Skeletal muscle satellite cell (primary cell): ENCODE results near the gene STXBP5.

Experiments used
- H3K27me3 ChIP-seq: 2 replicates; pipeline ENCODE4 v1.7.0; 2013; ENCODE audit warnings: low read length; ENCODE audit not compliant: control insufficient read depth, insufficient read depth
- H3K36me3 ChIP-seq: 2 replicates; pipeline ENCODE4 v1.7.0; 2013; ENCODE audit warnings: mild to moderate bottlenecking, control low read depth, low read length; ENCODE audit not compliant: insufficient read depth
- H3K4me1 ChIP-seq: 2 replicates; pipeline ENCODE4 v1.7.0; 2013; ENCODE audit warnings: low read length; ENCODE audit not compliant: control insufficient read depth, insufficient read depth
- H3K4me2 ChIP-seq: 2 replicates; pipeline ENCODE4 v1.7.0; 2013; ENCODE audit warnings: mild to moderate bottlenecking, low read length
- H3K4me3 ChIP-seq: 2 replicates; pipeline ENCODE4 v1.7.0; 2013; ENCODE audit warnings: low read length
- H3K9ac ChIP-seq: 2 replicates; pipeline ENCODE4 v1.7.0; 2013; ENCODE audit warnings: mild to moderate bottlenecking, low read depth, low read length, moderate library complexity
- H3K9me3 ChIP-seq: replicated peaks from 2 replicates; pipeline ENCODE4 v1.7.0; 2013; ENCODE audit warnings: mild to moderate bottlenecking, control low read depth, low read length

The STXBP5 gene

GRCh38 chr6:147282566-147282959 is 78.3 kb downstream of the STXBP5 start:
- Histone ChIP-seq H3K4me2 (no peak overlapping the region), H3K36me3 (peaks cover 78% of the 10 kb centered on the region), H3K9ac (no peak overlapping the region), H3K4me1 (peaks cover 35% of the 10 kb centered on the region), H3K9me3 (no peaks in the 10 kb centered on the region), H3K27me3 (no peaks in the 10 kb centered on the region), H3K4me3 (no peak overlapping the region)

DNA sequence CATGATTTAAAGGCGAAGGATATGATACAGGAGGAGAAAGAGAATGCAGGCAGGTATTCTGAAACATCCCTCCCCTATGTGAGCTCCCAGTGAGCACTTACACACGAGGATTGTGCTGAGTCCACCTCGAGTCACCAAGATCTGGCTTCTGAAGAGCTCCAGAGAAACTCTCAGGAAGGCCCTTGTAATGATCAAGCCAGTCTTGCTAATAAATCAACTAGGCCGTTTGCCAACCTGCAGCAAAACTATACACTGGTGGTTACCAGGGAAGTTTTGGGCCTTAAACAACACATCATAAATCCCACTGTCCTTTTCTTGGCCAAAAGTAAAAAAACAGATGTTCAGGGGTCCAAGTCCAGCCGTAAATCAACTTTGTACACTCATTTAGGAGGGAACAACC is 79.2 kb downstream of the STXBP5 start:
- Histone ChIP-seq H3K4me2 (no peak overlapping the region), H3K9me3 (no peaks in the 10 kb centered on the region), H3K4me3 (no peak overlapping the region), H3K9ac (no peak overlapping the region), H3K4me1 (peaks cover 43% of the 10 kb centered on the region), H3K36me3 (peaks cover 75% of the 10 kb centered on the region), H3K27me3 (no peaks in the 10 kb centered on the region)

GRCh38 chr6:147285087-147285855 is 81.1 kb downstream of the STXBP5 start:
- Histone ChIP-seq H3K4me2 (no peak overlapping the region), H3K9ac (no peak overlapping the region), H3K27me3 (no peaks in the 10 kb centered on the region), H3K4me3 (no peak overlapping the region), H3K36me3 (peaks cover 76% of the 10 kb centered on the region), H3K4me1 (peaks cover 28% of the 10 kb centered on the region), H3K9me3 (no peaks in the 10 kb centered on the region)

GRCh38 chr6:147287869-147288271 is 83.7 kb downstream of the STXBP5 start:
- H3K4me3 ChIP-seq: no peak overlapping the region
- no peak overlapping the region for H3K4me2 ChIP-seq
- no peak overlapping the region for H3K9ac ChIP-seq
- H3K4me1 ChIP-seq: peaks cover 21% of the 10 kb centered on the region
- H3K36me3 ChIP-seq: peaks cover 65% of the 10 kb centered on the region
- H3K9me3 ChIP-seq: no peaks in the 10 kb centered on the region
- H3K27me3 ChIP-seq: no peaks in the 10 kb centered on the region

DNA sequence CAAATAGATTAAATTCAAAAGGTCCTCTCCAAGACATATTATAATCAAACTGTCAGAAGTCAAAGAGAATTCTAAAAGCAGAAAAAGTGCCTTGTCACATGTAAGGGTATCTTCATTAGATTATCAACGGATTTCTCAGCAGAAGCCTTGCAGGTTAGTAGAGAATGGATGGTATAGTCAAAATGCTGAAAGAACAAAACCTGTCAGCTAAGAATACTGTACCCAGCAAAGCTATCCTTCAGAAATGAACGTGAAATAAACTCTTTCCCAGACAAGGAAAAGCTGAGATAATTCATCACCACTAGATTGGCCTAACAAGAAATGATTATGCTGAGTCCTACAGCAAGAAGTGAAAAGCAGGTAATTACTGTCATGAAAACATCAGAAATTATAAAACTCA is 92.9 kb downstream of the STXBP5 start:
- no peaks in the 10 kb centered on the region for H3K4me1 ChIP-seq
- H3K36me3 ChIP-seq: peaks cover 76% of the 10 kb centered on the region
- H3K4me2 ChIP-seq: no peak overlapping the region
- no peak overlapping the region for H3K9ac ChIP-seq
- H3K9me3 ChIP-seq: peaks cover 9% of the 10 kb centered on the region
- H3K27me3 ChIP-seq: no peaks in the 10 kb centered on the region
- H3K4me3 ChIP-seq: no peak overlapping the region

GRCh38 chr6:147297663-147298316 is 93.6 kb downstream of the STXBP5 start:
- Histone ChIP-seq H3K4me3 (no peak overlapping the region), H3K27me3 (no peaks in the 10 kb centered on the region), H3K9ac (no peak overlapping the region), H3K36me3 (peaks cover 73% of the 10 kb centered on the region), H3K4me1 (no peaks in the 10 kb centered on the region), H3K9me3 (peaks cover 9% of the 10 kb centered on the region), H3K4me2 (no peak overlapping the region)

DNA sequence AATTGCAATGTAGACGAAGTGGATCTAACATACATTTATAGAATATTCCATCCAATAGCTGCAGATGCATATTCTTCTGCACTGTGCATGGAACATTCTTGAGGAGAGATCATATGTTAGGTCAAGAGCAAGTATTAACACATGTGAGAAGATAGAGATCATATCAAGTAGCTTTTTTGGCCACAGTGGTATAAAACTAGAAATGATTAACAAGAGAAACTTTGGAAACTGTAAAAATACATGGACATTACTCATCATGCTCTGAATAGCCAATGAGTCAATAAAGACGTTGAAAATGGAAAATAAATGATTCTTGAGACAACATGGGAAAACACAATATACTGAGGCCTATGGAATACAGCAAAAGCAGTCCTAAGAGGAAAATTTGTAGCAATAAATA is 94.2 kb downstream of the STXBP5 start:
- peaks cover 9% of the 10 kb centered on the region for H3K9me3 ChIP-seq
- H3K4me3 ChIP-seq: no peak overlapping the region
- H3K4me2 ChIP-seq: no peak overlapping the region
- H3K36me3 ChIP-seq: peaks cover 73% of the 10 kb centered on the region
- no peaks in the 10 kb centered on the region for H3K27me3 ChIP-seq
- H3K9ac ChIP-seq: no peak overlapping the region
- no peaks in the 10 kb centered on the region for H3K4me1 ChIP-seq

- Histone ChIP-seq H3K9me3 (peaks cover 9% of the 10 kb centered on the region), H3K4me1 (no peaks in the 10 kb centered on the region)
Measured at GRCh38 chr6:147299035-147299434, 94.8 kb downstream of the STXBP5 start.

GRCh38 chr6:147301070-147301469 is 96.9 kb downstream of the STXBP5 start:
- H3K4me1 ChIP-seq: no peaks in the 10 kb centered on the region
- H3K4me2 ChIP-seq: no peak overlapping the region
- H3K36me3 ChIP-seq: peaks cover 77% of the 10 kb centered on the region
- H3K9me3 ChIP-seq: peaks cover 7% of the 10 kb centered on the region
- H3K9ac ChIP-seq: no peak overlapping the region
- H3K27me3 ChIP-seq: no peaks in the 10 kb centered on the region
- no peak overlapping the region for H3K4me3 ChIP-seq

More at GRCh38 chr6:147299035-147299434, 94.8 kb downstream of the STXBP5 start:
- Histone ChIP-seq H3K36me3 (peaks cover 76% of the 10 kb centered on the region), H3K27me3 (no peaks in the 10 kb centered on the region), H3K4me2 (no peak overlapping the region), H3K4me3 (no peak overlapping the region), H3K9ac (no peak overlapping the region)

DNA sequence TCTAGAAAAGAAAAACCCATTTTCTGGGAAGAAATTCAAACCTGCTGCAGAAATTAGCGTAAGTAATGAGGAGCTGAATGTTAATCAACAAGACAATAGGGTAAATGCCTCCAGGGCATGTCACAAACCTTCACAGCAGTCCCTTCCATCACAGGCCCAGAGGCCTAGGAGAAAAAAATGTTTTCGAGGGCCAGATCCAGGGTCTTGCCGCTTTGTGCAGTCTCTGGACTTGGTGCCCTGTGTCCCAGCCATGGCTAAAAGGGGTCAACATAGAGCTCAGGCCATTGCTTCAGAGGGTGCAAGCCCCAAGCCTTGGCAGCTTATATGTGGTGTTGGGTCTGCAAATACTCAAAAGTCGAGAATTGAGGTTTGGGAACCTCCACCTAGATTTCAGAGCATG is 99.8 kb downstream of the STXBP5 start:
- no peak overlapping the region for H3K9ac ChIP-seq
- H3K27me3 ChIP-seq: no peaks in the 10 kb centered on the region
- H3K4me1 ChIP-seq: no peaks in the 10 kb centered on the region
- peaks cover 72% of the 10 kb centered on the region for H3K36me3 ChIP-seq
- no peak overlapping the region for H3K4me3 ChIP-seq
- H3K9me3 ChIP-seq: peaks cover 3% of the 10 kb centered on the region
- H3K4me2 ChIP-seq: no peak overlapping the region

DNA sequence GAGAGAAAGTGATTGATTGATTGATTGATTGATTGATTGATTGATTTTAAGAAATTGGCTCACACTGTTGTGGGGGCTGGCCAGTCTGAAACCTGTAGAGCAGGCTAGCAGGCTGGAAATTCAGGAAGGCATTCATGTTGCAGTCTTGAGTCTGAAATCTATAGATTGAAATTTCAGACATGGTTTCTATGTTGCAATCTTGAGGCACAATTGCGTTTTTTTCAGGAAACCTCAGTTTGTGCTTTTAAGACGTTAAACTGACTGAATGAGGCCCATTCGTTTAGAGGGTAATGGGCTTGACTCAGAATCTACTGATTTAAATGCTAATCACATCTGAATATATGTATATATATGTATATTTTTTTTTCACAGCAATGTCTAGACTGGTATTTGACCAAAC is 106.3 kb downstream of the STXBP5 start:
- no peaks in the 10 kb centered on the region for H3K9me3 ChIP-seq
- peaks cover 20% of the 10 kb centered on the region for H3K4me1 ChIP-seq
- no peak overlapping the region for H3K9ac ChIP-seq
- H3K36me3 ChIP-seq: peaks cover 64% of the 10 kb centered on the region
- H3K4me2 ChIP-seq: no peak overlapping the region
- no peak overlapping the region for H3K4me3 ChIP-seq
- H3K27me3 ChIP-seq: no peaks in the 10 kb centered on the region

DNA sequence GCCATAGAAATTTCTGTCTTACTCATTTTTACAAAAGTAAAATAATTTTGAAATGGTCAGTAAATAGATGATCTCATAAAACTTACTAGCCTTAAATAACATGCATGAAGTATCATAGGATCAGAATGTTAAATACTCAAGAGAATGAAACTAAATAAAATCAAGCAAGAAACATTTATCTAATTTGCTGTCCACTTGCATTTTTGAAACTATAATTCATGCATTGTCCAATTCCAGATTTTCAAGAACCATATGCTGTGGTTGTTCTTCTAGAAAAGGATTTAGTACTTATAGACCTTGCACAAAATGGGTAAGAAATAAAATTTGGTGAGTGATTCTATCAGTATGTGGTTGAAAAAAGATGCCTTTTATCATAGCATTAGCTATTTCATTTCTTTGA is 107.0 kb downstream of the STXBP5 start:
- H3K36me3 ChIP-seq: peaks cover 66% of the 10 kb centered on the region

More for the DNA sequence above, 107.0 kb downstream of the STXBP5 start:
- H3K27me3 ChIP-seq: no peaks in the 10 kb centered on the region
- H3K4me3 ChIP-seq: no peak overlapping the region
- H3K4me1 ChIP-seq: peaks cover 20% of the 10 kb centered on the region
- H3K9ac ChIP-seq: no peak overlapping the region
- no peaks in the 10 kb centered on the region for H3K9me3 ChIP-seq
- peak overlapping the region; percentile 9 for H3K4me2 ChIP-seq
